ENCODE results near the gene LTF. TPM values are rescaled to one million over a fixed set of nuclear protein-coding genes. Genes with fewer than 3 reads are reported as not detected.
"Not testable (repeated sequence)": the region's sequence is repeated elsewhere in the genome, so short reads cannot be mapped to it uniquely, and the experiment has no call there.

The LTF gene
- total RNA-seq, 2 experiments from 2014 or later: not detected

- Mint-ChIP-seq H3K27me3 (ENCODE audit: low read depth) (peaks cover 7% of the 10 kb centered on the region), H3K36me3 (ENCODE audit: low read depth) (peaks cover 27% of the 10 kb centered on the region), H3K27ac (peak overlapping the region; percentile 81), H3K4me1 (ENCODE audit: low read depth) (peaks cover 47% of the 10 kb centered on the region), H3K9me3 (ENCODE audit: insufficient read depth) (no peaks in the 10 kb centered on the region), H3K4me3 (peak overlapping the region; percentile 87)
- DNase-seq (no peak), ATAC-seq (no peak)
- ChIA-PET CTCF (interaction anchor here (0.7 to 2.8 kb wide), 16 partner anchors 8 to 311 kb away, joined by 3 to 17 read pairs (median 4); no protein-coding TSS in a partner anchor), POLR2A (interaction anchor here (0.8 to 1.9 kb wide), 5 partner anchors 16 to 203 kb away, joined by 3 to 8 read pairs (median 4); no protein-coding TSS in a partner anchor)
These were observed 56.7 kb downstream of the LTF start for GRCh38 chr3:46407970-46408369.

DNA sequence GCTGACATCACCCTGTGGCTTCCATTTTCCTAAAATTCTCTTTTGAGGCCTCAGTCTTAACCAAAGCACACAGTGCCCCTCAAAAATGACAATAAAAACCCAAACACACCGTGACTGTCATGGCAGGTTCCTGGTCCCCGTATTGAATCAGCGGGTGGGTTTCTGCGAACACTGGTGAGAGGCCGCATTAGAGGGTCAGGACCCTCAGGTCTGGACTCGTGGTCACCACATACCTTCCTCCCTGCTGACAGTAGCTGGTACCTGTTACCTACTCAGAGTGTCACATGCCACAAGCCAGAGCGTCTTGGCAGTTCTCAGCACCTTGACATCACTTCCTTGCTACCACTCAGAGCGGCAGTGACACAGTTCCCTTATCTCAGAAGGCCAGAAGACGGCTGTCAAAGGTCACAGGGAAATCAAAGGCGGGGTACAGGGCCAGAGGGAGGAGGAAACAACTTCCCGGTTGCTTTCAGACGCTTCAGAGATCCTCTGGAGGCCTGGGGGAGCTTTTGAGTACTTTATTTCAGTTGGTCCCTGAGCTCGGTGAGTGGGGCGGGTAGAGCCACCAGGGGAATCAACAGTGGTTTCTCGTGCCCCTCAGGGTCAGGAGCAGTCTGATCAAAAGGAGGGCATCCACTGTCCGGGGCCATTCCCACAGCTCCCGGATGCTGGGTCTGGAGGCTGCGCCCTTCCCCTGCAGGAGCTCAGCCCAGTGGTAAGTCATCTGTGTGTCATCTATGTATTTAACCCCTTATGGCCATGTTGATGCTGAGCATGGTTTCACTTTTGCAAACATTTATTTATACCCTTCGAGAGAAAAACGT lies 57.7 kb downstream of the LTF start, which contains the start of the genes CCR5AS and CCRL2:
Gene CCR5AS, minus strand, starts transcription at position 279 of the 824 bp plus-strand sequence.
Gene CCRL2, plus strand, starts transcription at position 472 of the 824 bp plus-strand sequence. CDS start 821 bp downstream, outside the sequence.
- ChIA-PET POLR2A (interaction anchor here (0.7 to 1.9 kb wide), 8 partner anchors 10 to 455 kb away, joined by 3 to 8 read pairs (median 4); no protein-coding TSS in a partner anchor), CTCF (interaction anchor here (0.6 to 2.8 kb wide), 20 partner anchors 9 to 310 kb away, joined by 3 to 17 read pairs (median 3); no protein-coding TSS in a partner anchor)
- H3K27ac Mint-ChIP-seq: peak within 1 kb of the TSS; percentile 93
- ATAC-seq (peak; percentile 87), DNase-seq (peak; percentile 79)
- no peaks in the 10 kb centered on the region for H3K9me3 Mint-ChIP-seq (ENCODE audit: insufficient read depth)
- H3K36me3 Mint-ChIP-seq (ENCODE audit: low read depth): peaks cover 30% of the 10 kb centered on the region
- peak within 1 kb of the TSS; percentile 87 for H3K4me3 Mint-ChIP-seq
- H3K4me1 Mint-ChIP-seq (ENCODE audit: low read depth): peaks cover 41% of the 10 kb centered on the region
- peaks cover 10% of the 10 kb centered on the region for H3K27me3 Mint-ChIP-seq (ENCODE audit: low read depth)

- Mint-ChIP-seq H3K9me3 (ENCODE audit: insufficient read depth) (no peaks in the 10 kb centered on the region), H3K27me3 (ENCODE audit: low read depth) (peaks cover 10% of the 10 kb centered on the region), H3K4me3 (peak overlapping the region; percentile 87), H3K4me1 (ENCODE audit: low read depth) (peaks cover 41% of the 10 kb centered on the region), H3K36me3 (ENCODE audit: low read depth) (peaks cover 30% of the 10 kb centered on the region), H3K27ac (peak overlapping the region; percentile 93)
- ChIA-PET CTCF (interaction anchor here (0.6 to 2.6 kb wide), 7 partner anchors 8 to 223 kb away, joined by 3 to 11 read pairs (median 3); no protein-coding TSS in a partner anchor), POLR2A (interaction anchor here (1.3 to 1.9 kb wide), 3 partner anchors 10 to 132 kb away, joined by 3 to 8 read pairs (median 6); no protein-coding TSS in a partner anchor)
- DNase-seq (no peak), ATAC-seq (no peak)
These were observed 58.3 kb downstream of the LTF start for GRCh38 chr3:46406443-46406787.

DNA sequence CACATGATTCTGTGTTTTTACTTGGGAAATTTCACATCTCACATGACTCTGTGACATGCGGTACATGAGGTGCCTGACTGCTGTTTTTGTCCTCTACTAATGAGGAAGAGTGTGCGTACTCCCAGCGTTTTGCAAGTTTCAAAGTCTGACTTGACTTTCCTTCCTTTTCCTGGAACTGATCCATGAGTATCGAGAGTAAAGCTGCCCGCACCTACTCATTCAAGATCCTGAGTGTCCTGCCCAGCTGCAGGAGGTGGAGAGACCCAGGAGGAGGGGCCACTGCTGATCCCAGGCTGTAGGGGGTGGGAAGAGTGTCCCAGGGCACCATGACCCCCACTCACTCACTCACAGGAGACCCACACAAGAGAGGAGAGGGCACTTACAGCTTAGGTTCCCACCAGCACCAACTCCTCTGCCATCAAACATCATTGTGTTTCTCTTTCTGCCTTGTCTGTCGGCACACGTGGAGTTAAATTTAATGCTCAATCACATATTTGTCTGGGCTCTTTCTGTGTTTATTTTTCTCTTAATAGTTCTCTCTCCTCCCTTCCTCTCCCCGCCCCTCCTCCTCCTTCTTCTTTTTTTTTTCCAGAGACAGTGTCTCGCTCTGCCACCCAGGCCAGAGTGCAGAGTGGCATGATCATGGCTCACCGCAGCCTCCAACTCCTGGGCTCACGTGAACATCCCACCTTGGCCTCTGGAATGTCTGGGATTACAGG lies 59.2 kb downstream of the LTF start:
- DNase-seq (no peak), ATAC-seq (no peak)
- Mint-ChIP-seq H3K27ac (no peak overlapping the region), H3K27me3 (ENCODE audit: low read depth) (peaks cover 10% of the 10 kb centered on the region), H3K4me3 (no peak overlapping the region), H3K4me1 (ENCODE audit: low read depth) (peaks cover 41% of the 10 kb centered on the region), H3K36me3 (ENCODE audit: low read depth) (peaks cover 30% of the 10 kb centered on the region), H3K9me3 (ENCODE audit: insufficient read depth) (no peaks in the 10 kb centered on the region)
- POLR2A ChIA-PET: no interaction called here
- CTCF ChIA-PET: interaction anchor here (1.2 kb wide), 1 partner anchor 10 kb away, joined by 3 read pairs; no protein-coding TSS in a partner anchor

DNA sequence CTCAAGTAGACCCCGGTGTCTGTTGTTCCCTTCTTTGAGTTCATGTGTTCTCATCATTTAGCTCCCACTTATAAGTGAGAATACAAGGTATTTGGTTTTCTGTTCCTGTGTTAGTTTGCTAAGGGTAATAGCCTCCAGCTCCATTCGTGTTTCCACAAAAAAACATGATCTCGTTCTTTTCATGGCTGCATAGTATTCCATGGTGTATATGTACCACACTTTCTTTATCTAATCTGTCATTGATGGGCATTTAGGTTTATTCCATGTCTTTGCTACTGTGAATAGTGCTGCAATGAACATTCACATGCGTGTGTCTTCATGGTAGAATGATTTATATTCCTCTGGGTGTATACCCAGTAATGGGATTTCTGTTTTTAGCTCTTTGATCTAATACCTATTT lies 61.8 kb downstream of the LTF start:
- not testable (repeated sequence) for H3K36me3 Mint-ChIP-seq (ENCODE audit: low read depth); H3K27ac Mint-ChIP-seq; H3K9me3 Mint-ChIP-seq (ENCODE audit: insufficient read depth); DNase-seq; H3K27me3 Mint-ChIP-seq (ENCODE audit: low read depth); ATAC-seq; H3K4me3 Mint-ChIP-seq
- peaks cover 18% of the 10 kb centered on the region for H3K4me1 Mint-ChIP-seq (ENCODE audit: low read depth)
- CTCF ChIA-PET: interaction anchor here (1.2 kb wide), 1 partner anchor 25 kb away, joined by 3 read pairs; no protein-coding TSS in a partner anchor
- POLR2A ChIA-PET: interaction anchor here (0.7 to 1.2 kb wide), 2 partner anchors 20 to 118 kb away, joined by 3 read pairs; no protein-coding TSS in a partner anchor

DNA sequence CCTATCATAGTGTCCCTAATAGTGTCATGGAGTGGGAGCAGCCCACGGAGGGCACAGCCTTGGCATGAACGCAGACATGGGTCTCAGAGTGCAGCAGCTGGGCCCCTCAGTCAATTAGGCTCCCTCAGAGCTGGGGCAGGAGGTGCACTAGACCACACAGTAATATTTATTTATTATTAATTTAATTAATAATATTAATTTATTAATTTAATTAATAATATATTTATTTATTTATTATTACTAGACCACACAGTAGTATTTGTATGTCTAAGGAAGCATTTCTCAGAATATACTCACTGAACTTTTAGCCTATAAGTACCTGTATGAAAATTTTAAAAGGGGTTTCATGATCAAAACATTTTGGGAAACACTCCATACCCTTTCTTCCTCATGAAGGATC lies 63.1 kb downstream of the LTF start:
- no peak overlapping the region for H3K4me3 Mint-ChIP-seq
- POLR2A ChIA-PET: no interaction called here
- ATAC-seq: no peak
- H3K27ac Mint-ChIP-seq: no peak overlapping the region
- no peak for DNase-seq
- H3K9me3 Mint-ChIP-seq (ENCODE audit: insufficient read depth): no peaks in the 10 kb centered on the region
- H3K27me3 Mint-ChIP-seq (ENCODE audit: low read depth): peaks cover 10% of the 10 kb centered on the region
- H3K4me1 Mint-ChIP-seq (ENCODE audit: low read depth): peaks cover 17% of the 10 kb centered on the region
- CTCF ChIA-PET: no interaction called here
- H3K36me3 Mint-ChIP-seq (ENCODE audit: low read depth): peaks cover 10% of the 10 kb centered on the region

DNA sequence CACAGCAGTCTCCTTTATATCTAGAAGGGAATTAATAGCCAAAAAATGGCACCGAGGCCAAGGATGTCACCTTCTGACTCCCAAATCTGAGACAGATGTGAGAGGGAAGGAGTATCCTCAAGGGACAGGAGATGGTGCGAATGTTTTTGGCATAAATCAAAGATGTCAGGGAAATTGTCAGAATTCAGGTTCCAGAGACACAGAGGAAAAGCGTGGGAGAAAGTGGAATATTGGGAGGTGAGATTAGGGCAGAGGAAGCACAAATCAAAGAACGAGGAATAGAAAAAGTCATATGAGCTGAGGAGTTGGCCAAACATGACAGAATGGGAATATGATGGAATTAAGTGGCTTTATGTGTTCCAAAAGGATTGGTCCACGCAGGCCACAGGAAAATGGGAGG lies 63.9 kb downstream of the LTF start:
- Mint-ChIP-seq H3K9me3 (ENCODE audit: insufficient read depth) (no peaks in the 10 kb centered on the region), H3K4me1 (ENCODE audit: low read depth) (peaks cover 21% of the 10 kb centered on the region), H3K27me3 (ENCODE audit: low read depth) (peaks cover 10% of the 10 kb centered on the region), H3K4me3 (no peak overlapping the region), H3K27ac (no peak overlapping the region), H3K36me3 (ENCODE audit: low read depth) (peaks cover 10% of the 10 kb centered on the region)
- POLR2A ChIA-PET: no interaction called here
- DNase-seq (no peak), ATAC-seq (no peak)
- CTCF ChIA-PET: interaction anchor here (1.0 to 2.2 kb wide), 5 partner anchors 24 to 158 kb away, joined by 3 to 8 read pairs (median 4); partner anchors contain the start of gene CCR5

GRCh38 chr3:46400000-46400734 lies 64.5 kb downstream of the LTF start:
- H3K4me1 Mint-ChIP-seq (ENCODE audit: low read depth): peaks cover 27% of the 10 kb centered on the region
- peaks cover 10% of the 10 kb centered on the region for H3K27me3 Mint-ChIP-seq (ENCODE audit: low read depth)
- H3K27ac Mint-ChIP-seq: no peak overlapping the region
- H3K36me3 Mint-ChIP-seq (ENCODE audit: low read depth): peaks cover 10% of the 10 kb centered on the region
- ATAC-seq (no peak), DNase-seq (no peak)
- no peaks in the 10 kb centered on the region for H3K9me3 Mint-ChIP-seq (ENCODE audit: insufficient read depth)
- ChIA-PET CTCF (interaction anchor here (0.6 to 2.2 kb wide), 9 partner anchors 9 to 186 kb away, joined by 3 to 8 read pairs (median 4); partner anchors contain the start of gene CCR5), POLR2A (no interaction called here)
- H3K4me3 Mint-ChIP-seq: no peak overlapping the region

DNA sequence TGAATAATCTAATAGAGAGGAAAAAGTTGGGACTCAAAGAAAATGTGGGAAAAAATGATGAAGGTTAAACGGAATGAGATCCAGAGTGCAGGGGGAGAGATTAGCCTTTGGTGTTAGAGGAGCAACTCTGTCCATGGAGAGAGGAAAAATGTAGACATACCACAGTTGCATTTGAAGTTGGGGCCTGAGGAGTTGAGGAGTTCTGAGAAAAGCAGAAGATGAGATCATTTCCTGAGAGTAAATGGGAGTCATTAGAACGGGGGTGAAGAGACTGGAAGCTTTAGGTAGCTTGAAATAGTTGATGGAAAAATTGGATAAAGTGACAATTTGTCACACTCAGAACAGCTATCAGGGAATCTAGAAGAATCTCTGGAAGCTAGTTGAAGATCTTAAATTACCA lies 65.1 kb downstream of the LTF start:
- H3K27ac Mint-ChIP-seq: no peak overlapping the region
- ATAC-seq (peak; percentile 50), DNase-seq (no peak)
- H3K4me1 Mint-ChIP-seq (ENCODE audit: low read depth): peaks cover 30% of the 10 kb centered on the region
- H3K4me3 Mint-ChIP-seq: no peak overlapping the region
- ChIA-PET CTCF (interaction anchor here (0.6 to 2.2 kb wide), 8 partner anchors 9 to 186 kb away, joined by 3 to 8 read pairs (median 4); no protein-coding TSS in a partner anchor), POLR2A (no interaction called here)
- H3K36me3 Mint-ChIP-seq (ENCODE audit: low read depth): peaks cover 10% of the 10 kb centered on the region
- no peaks in the 10 kb centered on the region for H3K9me3 Mint-ChIP-seq (ENCODE audit: insufficient read depth)
- peaks cover 10% of the 10 kb centered on the region for H3K27me3 Mint-ChIP-seq (ENCODE audit: low read depth)

GRCh38 chr3:46399098-46399497 lies 65.6 kb downstream of the LTF start:
- no peak overlapping the region for H3K4me3 Mint-ChIP-seq
- ChIA-PET CTCF (interaction anchor here (0.6 to 2.2 kb wide), 6 partner anchors 8 to 185 kb away, joined by 3 to 8 read pairs (median 4); partner anchors contain the start of genes CCR5AS and CCRL2), POLR2A (no interaction called here)
- DNase-seq (no peak), ATAC-seq (no peak)
- H3K9me3 Mint-ChIP-seq (ENCODE audit: insufficient read depth): no peaks in the 10 kb centered on the region
- H3K36me3 Mint-ChIP-seq (ENCODE audit: low read depth): peaks cover 10% of the 10 kb centered on the region
- H3K4me1 Mint-ChIP-seq (ENCODE audit: low read depth): peaks cover 30% of the 10 kb centered on the region
- no peak overlapping the region for H3K27ac Mint-ChIP-seq
- H3K27me3 Mint-ChIP-seq (ENCODE audit: low read depth): peaks cover 10% of the 10 kb centered on the region

All from activated CD8-positive, alpha-beta T cell treated with anti-CD3 and anti-CD28 coated beads, Interleukin-2, amount 10 ng/mL, durations not matched to agents 7 days and 5 days (primary cell).